Right ventricle myocardium inferior (tissue), 1 donor: ENCODE data around the gene ITFG1. TPM values are rescaled to one million over a fixed set of nuclear protein-coding genes. Genes with fewer than 3 reads are reported as not detected.
A peak's percentile ranks its signal among the peaks of the same experiment; 100 is the strongest.
"Not testable (repeated sequence)": the region's sequence is repeated elsewhere in the genome, so short reads cannot be mapped to it uniquely, and the experiment has no call there.

Source experiments
- ATAC-seq: fragments of 200-7000 bp; cut with Tn5 transposase; one replicate; pipeline ENCODE4 v1.9.1; 2020; ENCODE audit warnings: mild to moderate bottlenecking, moderate library complexity
- DNase-seq: peaks from one replicate; pipeline ENCODE4 v3.0.0; 2021; ENCODE audit errors: missing footprints
- intact Hi-C: fragments of 100-400 bp; cut with DNase I; formaldehyde crosslinking; loops from one replicate; pipeline ENCODE4 v1.11.0; 2022
- total RNA-seq: library from RNA; stranded (reverse); fragmentation: NEBNext Ultra II Directional; extraction: Animal tissue kit (Norgen Biotek cat#: 25700); gene quantifications from one replicate; pipeline ENCODE4 v1.2.1, GENCODE V29; 2021
- donor health status: DM: no; HTN: yes; CAD: no; lungs with severe emphysema.

Gene ITFG1
- total RNA-seq, 1 donor from 2014 or later: 58.4 TPM

DNA sequence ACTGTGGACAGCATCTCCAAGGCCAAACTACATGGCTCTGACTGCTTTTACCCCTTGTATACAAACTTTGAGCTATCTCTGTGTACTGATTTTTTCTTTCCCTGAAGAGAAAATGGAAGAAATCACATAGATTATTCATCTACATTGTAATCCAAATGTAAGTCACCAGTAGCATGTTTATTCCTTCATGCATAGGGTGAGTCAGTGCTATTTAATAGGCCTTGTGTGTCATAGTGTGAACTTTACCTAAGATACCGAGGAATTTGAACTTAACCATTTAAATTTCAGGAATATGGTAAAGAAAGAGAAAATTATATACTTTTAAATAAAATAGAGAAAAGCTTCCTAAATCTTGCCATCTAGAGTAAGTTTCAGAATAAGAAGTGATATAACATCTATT lies 16.8 kb upstream of the ITFG1 start:
- ATAC-seq: no peak
- no peak for DNase-seq
- intact Hi-C loops: no loop called here

DNA sequence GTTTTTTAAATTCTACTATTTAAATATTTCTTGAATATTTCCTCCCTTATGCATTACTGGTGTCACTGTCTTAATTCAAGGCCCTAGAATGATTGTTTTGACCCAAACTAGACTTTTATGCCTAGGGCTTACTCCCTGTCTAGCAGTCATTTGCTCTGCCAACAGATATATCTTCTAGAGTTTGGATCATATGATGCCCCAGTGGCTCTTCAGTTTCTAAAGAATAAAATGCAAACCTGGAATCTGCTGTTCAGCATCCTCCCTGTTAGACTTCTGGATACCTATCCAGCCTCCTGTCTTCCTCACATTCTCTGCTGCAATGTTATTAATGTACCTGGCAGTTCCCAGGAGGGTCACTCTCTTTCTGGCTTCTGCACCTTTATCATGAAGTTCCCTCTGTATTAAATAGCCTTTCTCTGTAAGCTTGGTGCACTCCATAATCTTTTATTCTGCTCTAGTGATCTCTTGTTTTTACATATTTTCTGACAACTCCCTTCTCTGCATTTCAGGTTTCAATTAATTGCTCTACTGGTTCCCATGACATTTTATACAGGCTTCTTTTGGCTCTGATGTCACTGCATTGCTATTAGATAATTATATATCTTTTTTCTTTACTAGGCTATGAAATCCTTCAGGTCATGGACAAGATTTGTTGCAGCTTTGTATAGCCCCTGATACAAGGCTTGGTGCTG lies 15.9 kb upstream of the ITFG1 start:
- ATAC-seq: no peak
- intact Hi-C loops: no loop called here
- DNase-seq: no peak

DNA sequence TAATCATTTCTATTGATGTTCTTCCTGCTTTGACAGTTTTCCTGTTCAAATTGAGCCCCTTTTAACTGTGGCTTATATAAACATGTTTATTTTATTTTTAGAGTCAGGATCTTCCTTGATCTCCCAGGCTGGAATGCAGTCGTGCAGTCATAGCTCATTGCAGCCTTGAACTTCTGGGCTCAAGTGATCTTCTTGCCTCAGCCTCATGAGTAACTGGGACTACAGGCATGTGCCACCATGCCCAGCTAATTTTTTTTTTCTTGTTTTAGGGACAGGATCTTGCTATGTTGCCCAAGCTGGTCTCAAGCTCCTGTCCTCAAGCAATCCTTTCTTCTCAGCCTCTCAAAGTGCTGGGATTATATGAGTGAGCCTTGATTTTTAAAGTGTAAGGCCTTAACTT lies 14.9 kb upstream of the ITFG1 start:
- no peak for DNase-seq
- intact Hi-C loops: no loop called here
- ATAC-seq: no peak

DNA sequence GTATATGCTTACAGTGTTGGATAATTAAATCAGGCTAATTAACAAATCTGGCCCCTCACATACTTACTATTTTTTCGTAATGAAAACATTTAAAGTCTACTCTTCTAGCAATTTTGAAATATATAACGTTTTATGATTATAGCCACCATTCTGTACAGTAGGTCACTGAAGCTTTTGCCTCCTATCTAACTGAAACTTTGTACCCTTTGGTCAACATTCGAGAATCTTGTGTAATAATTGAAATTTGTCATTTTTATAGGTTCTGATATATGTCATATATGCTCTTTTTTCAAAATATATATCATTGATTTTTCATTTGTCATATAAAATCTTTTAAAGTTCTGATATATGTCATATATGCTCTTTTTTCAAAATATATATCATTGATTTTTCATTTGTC lies 12.9 kb upstream of the ITFG1 start:
- no peak for ATAC-seq
- DNase-seq: no peak
- intact Hi-C loops: no loop called here

DNA sequence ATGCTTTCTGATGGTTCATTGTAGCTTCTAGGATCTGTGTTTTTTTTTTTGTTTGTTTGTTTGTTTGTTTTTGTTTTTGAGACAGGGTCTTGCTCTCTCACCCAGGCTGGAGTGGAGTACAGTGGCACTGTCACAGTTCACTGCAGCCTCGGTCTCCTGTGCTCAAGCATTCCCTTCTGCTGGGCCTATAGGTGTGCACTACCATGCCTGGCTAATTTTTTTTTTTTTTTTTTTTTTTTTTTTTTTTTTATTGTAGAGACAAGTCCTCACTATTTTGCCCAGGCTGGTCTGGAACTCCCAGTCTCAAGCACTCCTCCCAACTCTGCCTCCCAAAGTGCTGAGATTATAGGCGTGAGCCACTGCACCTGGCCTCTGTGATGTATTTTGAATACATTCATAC lies 12.1 kb upstream of the ITFG1 start:
- intact Hi-C loops, ATAC-seq, DNase-seq: not testable (repeated sequence)

DNA sequence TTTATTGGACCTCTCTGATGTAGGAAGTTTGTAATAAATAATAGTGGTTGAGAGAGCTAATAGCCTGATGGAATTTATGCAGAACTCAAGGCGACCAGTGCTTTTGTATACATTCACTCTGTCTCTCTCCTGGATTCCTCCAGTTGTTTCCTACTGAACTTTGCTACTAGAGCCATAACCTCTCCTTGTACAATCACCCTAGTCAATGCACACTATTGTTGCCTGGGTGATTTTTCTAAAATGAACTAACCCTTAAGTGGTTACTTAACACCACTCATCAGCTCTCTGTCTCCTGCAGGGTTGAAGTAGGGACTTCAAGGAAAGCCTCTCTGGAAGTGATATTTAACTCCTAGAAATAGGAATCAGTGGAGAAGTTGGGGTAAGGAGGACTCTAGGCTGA lies 9.9 kb upstream of the ITFG1 start:
- ATAC-seq (no peak), DNase-seq (no peak)
- intact Hi-C loops: no loop called here

DNA sequence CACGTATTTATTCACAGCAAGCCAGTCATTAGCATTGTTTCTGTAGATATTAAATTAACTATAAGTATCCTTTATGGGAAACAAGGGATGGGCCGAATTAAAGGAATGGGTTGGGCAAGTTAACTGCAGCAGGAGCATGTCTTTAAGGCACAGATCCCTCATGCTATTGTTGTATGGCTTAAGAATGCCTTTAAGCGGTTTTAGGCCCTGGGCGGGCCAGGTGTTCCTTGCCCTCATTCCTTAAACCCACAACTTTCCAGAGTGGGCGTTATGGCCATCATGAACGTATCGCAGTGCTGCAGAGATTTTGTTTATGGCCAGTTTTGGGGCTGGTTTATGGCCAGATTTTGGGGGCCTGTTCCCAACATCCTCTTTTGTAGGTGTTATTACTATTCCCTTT lies 9.3 kb upstream of the ITFG1 start:
- DNase-seq (no peak), ATAC-seq (no peak)
- intact Hi-C loops: no loop called here

DNA sequence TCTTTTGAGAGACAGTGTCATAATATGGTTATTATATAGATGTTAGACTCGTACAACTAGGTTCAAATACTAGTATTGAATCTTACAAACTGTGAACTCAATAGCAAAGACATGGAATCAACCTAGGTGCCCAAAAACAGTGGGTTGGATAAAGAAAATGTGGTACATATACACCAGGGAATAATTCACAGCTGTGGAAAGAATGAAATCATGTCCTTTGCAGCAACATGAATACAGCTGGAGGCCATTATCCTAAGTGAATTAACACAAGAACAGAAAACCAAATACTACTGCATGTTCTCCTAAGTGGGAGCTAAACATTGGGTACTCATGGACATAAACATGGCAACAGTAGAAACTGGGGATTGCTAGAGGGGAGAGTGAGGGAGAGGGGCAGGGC lies 8.4 kb upstream of the ITFG1 start:
- DNase-seq: no peak
- ATAC-seq: no peak
- intact Hi-C loops: loop anchor here (10.0 kb wide), 1 partner anchor 176 kb away; no protein-coding TSS in a partner anchor

DNA sequence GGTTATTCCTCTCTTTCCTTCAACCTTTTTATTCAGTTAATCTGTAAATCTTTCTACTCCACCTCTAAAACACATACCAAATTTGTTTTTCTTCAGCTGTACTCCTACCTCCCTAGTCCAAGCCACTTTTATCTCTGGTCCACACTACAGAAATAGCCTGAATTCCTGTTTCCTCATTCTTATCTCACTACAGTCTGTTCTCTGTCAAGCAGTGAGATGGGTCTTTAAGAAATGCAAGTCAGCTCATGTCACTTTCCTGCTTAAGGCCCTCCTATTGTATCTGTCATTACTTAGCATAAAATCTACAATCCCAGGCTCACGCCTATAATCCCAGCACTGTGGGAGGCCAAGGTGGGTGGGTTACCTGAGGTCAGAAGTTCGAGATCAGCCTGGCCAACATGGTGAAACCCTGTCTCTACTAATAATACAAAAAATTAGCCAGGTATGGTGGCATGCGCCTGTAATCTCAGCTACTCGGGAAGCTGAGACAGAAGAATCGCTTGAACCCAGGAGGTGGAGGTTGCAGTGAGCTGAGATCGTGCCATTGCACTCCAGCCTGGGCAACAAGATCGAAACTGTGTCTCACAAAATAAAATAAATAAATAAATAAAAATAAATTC lies 7.3 kb upstream of the ITFG1 start:
- DNase-seq: not testable (repeated sequence)
- intact Hi-C loops: loop anchor here (10.0 kb wide), 1 partner anchor 177 kb away; no protein-coding TSS in a partner anchor
- ATAC-seq: peak; percentile 28

DNA sequence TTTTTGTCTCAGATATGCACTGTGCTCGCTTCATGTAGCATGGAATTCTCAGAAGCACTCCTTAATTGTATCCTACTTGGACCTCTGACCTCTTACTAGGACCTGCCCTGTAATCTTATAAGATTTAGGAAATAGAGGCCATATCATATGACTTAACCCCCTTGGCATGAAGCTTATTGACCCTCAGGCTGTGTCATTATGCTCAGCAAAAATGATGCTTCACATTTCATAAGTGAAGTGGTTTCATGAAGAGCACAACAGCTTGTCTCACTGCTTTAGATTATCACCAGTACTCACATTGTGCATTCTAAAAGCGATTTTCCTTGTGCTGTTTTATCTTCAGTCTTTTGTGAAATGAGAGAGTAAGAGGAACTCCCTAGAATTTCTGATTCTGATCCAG lies 6.6 kb upstream of the ITFG1 start:
- no peak for ATAC-seq
- intact Hi-C loops: loop anchor here (10.0 kb wide), 1 partner anchor 177 kb away; no protein-coding TSS in a partner anchor
- DNase-seq: no peak

DNA sequence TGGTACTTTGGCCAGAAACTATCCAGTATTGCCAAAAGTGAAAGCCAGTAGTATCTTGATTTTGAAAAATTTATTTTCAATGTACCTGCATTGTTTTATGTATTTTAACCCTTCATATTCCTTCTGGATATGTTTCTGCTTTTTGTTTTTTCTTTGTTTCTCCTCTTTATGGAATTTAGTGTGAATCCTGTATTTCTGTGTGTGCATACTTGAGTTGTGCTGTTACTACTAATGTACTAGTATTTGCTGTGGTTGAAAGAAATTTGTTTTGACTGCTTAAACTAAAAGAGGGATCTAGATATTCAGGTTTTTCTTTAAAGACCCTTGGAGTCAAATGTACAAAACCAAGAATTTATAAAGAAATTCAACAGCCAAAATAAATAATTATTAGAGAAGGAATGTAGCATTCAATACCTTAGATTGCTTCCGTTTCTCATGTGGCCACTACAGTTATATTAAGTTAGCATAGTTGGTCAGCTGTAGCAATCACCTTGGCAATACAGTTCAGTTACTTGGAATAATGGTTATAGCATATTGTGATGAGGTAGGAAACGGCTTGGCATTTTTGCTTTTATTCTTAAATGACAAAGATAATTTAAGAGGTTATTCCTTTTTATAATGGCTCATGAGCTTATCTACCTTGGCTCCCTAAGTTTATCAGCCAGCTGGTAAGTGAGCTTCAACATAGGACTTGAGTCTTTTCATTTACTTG lies 5.2 kb upstream of the ITFG1 start:
- intact Hi-C loops: loop anchor here (10.0 kb wide), 1 partner anchor 179 kb away; no protein-coding TSS in a partner anchor
- ATAC-seq (no peak), DNase-seq (no peak)

DNA sequence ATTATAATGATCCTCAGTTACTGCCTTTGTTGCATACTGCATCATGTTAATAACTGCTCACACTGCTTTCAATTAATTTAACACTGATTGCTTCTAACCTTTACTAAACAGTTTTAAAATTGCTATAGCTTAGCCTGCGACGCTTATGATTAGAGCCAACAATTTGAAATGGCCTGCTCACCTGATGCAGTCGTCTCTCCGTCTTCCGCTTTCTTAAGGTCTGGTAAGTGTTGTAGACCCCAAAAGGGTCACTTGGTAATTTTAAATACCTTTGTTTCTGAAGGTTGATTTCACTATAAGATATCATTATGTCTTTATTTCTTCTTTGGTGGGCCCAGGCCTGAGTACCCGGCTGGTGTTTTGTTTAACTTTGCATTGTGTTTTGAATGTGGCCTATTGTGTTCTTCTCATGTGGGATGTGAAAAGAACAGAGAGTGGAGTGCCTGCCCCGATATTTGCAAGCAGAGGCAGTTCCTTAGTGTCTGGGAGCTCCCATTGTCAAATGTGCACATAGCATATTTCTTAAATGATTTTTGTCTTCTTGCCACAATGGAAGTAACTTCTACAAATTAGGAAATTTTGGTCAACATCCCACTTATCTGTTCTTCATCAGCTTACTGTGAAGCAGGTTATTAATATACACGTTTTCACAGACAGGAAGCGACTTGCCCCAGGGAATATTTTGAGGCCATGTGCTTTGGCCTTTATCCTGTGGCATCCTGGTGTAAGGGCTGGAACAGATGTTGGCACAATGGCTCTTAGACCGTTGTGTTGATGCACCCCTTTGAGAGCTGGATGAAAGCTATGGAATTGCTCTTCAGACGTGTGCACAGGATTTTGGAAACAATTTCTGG lies 3.1 kb upstream of the ITFG1 start:
- ATAC-seq: no peak
- intact Hi-C loops: loop anchor here (1.0 to 10.0 kb wide), 2 partner anchors 54 to 181 kb away; no protein-coding TSS in a partner anchor
- DNase-seq: no peak

DNA sequence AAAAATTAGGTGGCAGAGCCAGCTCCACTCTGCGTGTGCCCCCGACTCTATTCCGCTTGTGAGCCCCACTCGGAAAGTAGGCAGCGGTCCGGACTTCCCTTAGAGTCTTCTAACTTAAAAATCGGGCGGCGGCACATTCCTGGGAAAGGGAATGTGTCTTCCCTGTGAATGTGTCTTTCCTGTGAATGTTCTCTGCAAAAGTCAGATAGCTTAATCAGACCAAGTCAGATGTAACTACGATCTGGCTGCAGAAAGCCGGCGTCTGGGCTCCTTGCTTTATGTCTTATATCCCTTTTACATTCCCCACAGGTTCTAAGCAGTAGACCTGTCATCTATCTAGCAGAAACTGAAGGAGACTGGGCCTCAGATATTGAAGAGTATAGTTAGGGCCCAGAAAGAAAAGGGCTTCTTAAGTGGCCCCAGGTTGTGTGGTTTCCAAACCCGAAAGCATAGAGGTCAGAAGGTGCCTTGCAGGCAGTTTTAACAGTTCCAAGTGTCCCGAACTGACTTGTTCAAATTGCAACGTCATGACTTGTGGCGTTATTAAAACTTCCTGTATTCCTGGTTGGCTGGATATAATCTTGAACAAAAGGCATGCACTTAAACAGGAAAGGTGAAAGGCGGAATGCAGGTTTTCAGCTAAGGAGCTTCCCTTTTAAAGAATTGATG lies 869 bp upstream of the ITFG1 start:
- ATAC-seq (peak; percentile 49), DNase-seq (no peak)
- intact Hi-C loops: loop anchor here (2.0 to 10.0 kb wide), 2 partner anchors 31 to 183 kb away; no protein-coding TSS in a partner anchor

DNA sequence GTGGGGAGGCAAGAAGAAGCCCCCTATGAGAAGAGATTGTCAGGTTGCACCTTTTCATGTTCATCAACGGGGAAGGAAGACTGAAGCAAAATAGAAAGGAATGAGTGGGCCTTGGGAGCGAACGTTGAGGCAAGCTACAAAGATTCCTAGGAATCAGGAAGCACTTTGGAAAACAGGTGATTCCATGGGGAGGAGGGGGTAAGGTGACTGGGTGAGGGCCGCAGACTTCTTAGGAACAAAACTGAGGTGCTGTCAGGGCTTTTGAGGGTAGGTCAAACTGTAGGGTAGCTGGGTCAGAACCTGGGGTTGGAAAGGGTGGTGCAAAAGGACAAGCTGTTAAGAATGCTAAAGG lies 528 bp downstream of the ITFG1 start:
- intact Hi-C loops: loop anchor here (2.0 to 10.0 kb wide), 2 partner anchors 32 to 184 kb away; no protein-coding TSS in a partner anchor
- peak; percentile 2 for ATAC-seq
- no peak for DNase-seq

DNA sequence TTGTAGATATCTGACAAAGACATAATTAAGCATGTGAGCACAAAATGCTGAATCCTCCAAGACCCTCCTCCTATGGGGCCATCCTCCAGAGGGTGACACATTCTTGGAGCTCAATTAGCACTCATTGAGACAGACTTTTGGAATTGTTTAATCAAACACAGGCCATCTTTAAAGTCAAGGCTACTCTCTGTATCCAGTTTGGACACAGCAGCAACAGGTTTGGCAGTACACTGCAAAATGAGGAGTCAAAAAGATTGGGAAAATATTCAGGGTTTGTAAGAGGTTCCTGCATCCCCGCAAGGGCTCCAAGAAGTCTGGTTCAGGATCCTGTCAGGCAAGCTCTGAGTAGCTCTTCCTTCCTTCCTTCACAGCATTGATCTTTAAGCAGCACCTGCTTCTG lies 1.3 kb downstream of the ITFG1 start:
- DNase-seq (no peak), ATAC-seq (no peak)
- intact Hi-C loops: loop anchor here (2.0 to 10.0 kb wide), 2 partner anchors 33 to 185 kb away; no protein-coding TSS in a partner anchor

DNA sequence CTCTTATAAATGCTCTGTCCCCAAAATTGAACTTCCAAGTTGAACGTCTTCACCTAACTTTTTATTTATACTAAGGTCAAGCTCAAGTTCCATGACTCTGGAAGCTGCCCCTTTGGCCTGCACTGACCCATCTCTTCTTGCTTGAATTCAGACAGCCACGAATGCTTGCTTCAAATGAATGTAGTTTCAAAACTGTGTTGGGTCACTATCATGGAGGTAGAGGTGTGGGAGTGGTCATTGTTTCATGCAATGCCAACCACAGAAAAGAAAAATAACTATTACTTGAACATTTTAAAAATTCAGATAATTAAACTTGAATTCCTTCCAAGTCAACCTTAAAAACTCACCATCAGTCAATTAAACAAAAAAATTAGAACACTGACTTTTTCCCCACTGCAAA lies 2.5 kb downstream of the ITFG1 start:
- ATAC-seq (no peak), DNase-seq (no peak)
- intact Hi-C loops: no loop called here

DNA sequence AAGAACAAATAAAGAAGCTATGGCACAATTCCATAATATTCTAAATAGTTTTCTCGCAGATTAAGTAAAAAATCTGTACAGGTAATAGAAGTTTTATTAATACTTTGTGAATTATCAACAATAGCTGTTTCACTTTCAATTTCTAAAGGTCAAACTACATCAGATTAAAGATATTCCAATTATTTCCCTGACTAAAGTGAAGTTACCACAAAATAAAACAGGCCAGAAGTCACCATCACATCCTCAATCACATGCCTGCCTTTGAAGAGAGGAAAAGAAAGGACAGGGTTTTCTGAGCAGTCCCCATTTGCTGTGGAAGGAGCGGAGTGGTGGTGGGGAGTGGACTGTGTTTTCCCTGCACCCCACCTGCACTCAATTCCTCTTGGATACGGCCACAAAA lies 11.1 kb downstream of the ITFG1 start:
- ATAC-seq (no peak), DNase-seq (no peak)
- intact Hi-C loops: no loop called here

DNA sequence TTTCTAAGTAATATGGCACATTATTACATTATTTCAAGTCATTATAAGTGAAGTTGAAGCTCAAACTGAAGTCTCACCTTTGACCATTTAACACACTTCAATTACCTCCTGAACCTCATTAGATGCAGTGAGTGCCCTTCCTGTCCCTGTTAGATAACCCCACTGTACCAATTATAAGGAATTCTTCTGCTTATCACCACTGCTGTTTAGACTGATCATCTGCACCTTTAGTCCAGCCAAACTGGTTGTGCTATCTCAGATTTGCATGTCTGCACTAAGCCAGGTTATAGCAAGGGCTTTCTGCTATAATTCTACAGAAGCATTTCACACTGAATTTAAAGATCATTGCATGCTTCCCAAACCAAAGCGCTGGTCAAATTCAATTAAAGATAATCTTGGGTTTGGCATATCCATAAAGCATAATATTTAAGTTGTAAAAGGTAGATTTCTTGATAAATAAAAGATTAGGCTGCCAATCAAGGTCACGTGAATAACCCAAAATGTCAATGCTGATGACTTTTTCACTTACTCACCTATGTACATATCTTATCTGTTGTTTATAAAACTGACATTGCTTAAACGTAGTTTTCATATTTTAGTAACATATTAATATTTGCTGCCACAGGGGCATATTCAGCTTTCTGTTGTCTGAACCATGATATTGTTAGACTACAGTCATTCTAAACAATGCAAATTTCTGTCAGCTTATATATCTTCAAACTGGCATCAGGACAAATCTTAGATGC lies 11.9 kb downstream of the ITFG1 start:
- no peak for ATAC-seq
- no peak for DNase-seq
- intact Hi-C loops: no loop called here
